ENCODE measurements around the gene ZNF761. TPM values are rescaled to one million over a fixed set of nuclear protein-coding genes. Genes with fewer than 3 reads are reported as not detected.
"Not testable (repeated sequence)": the region's sequence is repeated elsewhere in the genome, so short reads cannot be mapped to it uniquely, and the experiment has no call there.

The ZNF761 gene
- total and polyA plus RNA-seq, 2 of the 13 experiments (the other 11 are each of a cell fraction or from before 2014, with no cell fraction given) = 11.6 to 16.2 TPM

DNA sequence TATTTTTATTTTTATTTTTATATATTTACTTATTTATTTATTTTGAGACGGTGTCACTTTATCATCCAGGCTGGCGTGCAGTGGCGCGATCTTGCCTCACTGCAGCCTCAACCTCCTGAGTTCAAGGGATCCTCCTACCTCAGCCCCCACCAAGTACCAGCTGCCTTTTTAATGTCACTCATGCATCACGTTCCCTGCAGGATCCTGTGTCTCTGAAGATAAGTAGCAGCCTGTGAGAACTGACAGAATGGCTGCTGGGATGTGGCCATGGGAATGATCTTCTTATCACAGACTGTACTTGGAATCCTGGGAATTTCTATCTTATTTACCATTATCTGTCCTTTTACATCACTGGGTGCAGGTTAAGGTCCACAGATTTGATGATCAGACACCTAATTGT is 9.2 kb upstream of the ZNF761 start (continued):
- no peak for TF ChIP-seq ETV6 (CRISPR knock-in tag; conservative IDR thresholded peaks at IDR 0.05)
- no peak for TF ChIP-seq AGO1 (IDR thresholded peaks at IDR 0.05; ENCODE audit: low read depth, low read length, poor library complexity, severe bottlenecking)

DNA sequence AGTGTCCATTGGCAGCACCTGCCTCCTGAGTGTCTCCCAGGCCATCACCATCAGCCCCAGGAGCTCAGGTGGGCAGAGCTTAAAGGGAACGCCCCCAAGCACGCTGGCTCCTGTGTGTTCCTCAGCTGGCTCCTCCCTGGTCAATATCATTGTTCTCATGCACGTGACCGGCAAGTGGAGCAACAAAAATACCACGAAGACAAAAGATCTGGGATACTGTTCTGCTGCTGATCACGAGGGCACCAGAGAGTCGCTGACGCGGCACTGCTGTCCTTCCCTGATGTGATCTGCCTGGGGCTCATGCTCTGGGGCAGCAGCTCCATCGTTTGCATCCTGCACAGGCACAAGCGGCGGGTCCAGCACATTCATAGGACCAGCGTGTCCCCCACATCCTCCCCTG is 8.7 kb upstream of the ZNF761 start:
- H3K27ac ChIP-seq (ENCODE audit: extremely low read length, insufficient read depth, low read length); BruUV-seq (replicated peaks); H3K27me3 ChIP-seq (ENCODE audit: control insufficient read depth in 1 of 2, insufficient read depth in 2 of 2, low read length in 2 of 2); H2AFZ ChIP-seq (ENCODE audit: low read length); H3K9ac ChIP-seq (ENCODE audit: insufficient read depth, low read depth, low read length); POLR2A ChIA-PET; H3K9me3 ChIP-seq (ENCODE audit: low read length); in situ Hi-C loops (cut with HindIII; ENCODE audit: extremely low pct_ligation_motif_present, low pct_unique_long_range_greater_than_20kb); H4K20me1 ChIP-seq (ENCODE audit: insufficient read depth, low read length); FAIRE-seq; H3K79me2 ChIP-seq (ENCODE audit: insufficient read depth, low read length); H3K4me3 ChIP-seq (replicated peaks in 1 of 3; ENCODE audit: insufficient read depth in 1 of 3, low read depth in 2 of 3, low read length in 3 of 3); H3K36me3 ChIP-seq (replicated peaks in 1 of 2; ENCODE audit: control insufficient read depth in 1 of 2, insufficient read depth in 2 of 2, low read length in 2 of 2); DNase-seq (ENCODE audit: low spot score): not testable (repeated sequence)
- peak overlapping the region; percentile 45 for H3K4me2 ChIP-seq (ENCODE audit: low read depth, low read length)
- peak; percentile 77 for ATAC-seq
- H3K4me1 ChIP-seq (ENCODE audit: insufficient read depth, low read length) = peaks cover 28% of the 10 kb centered on the region
- intact Hi-C loops (cut with micrococcal nuclease; ENCODE audit: unreplicated experiment) = loop anchor here (10.0 kb wide), 1 partner anchor 322 kb away; no protein-coding TSS in a partner anchor
- CTCF ChIA-PET (ENCODE audit: low intra/inter-chr PET ratio, low total read pairs) = interaction anchor here (2.5 kb wide), 1 partner anchor 89 kb away, joined by 11 read pairs; no protein-coding TSS in a partner anchor
- WGBS (ENCODE audit: low lambda C conversion rate) = 53% methylated on average over 4 of the region's 13 CpGs

DNA sequence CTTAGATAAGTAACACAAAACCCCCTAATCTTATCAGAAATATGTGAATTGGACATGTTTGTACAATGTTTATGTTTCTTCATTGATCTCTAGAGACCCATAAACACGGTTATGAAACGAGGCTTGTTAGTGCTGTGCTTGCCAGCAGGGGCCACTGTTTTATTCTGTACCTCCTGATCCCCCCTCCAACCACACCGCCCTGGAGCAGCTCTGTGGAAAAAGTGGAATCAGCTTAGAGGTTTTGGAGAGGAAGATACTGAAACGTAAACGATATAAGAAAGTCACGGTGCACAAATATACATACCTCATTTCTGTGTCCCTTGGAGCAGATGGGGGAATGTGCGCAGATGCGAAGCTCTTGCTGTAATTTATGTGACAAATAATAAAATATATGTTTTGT is 8.1 kb upstream of the ZNF761 start:
- DNase-seq (ENCODE audit: low spot score) (peak; percentile 41), FAIRE-seq (peak; percentile 85), ATAC-seq (peak; percentile 92)
- Histone ChIP-seq H3K4me2 (ENCODE audit: low read depth, low read length) (0 out of 2 replicates have a peak overlapping the region, but pooled peaks have one; percentile 20), H3K4me1 (ENCODE audit: insufficient read depth, low read length) (peaks cover 28% of the 10 kb centered on the region)
- BruUV-seq (replicated peaks); H4K20me1 ChIP-seq (ENCODE audit: insufficient read depth, low read length); H3K79me2 ChIP-seq (ENCODE audit: insufficient read depth, low read length); H3K27me3 ChIP-seq (ENCODE audit: control insufficient read depth in 1 of 2, insufficient read depth in 2 of 2, low read length in 2 of 2); H3K4me3 ChIP-seq (replicated peaks in 1 of 3; ENCODE audit: insufficient read depth in 1 of 3, low read depth in 2 of 3, low read length in 3 of 3); H3K9me3 ChIP-seq (ENCODE audit: low read length); H2AFZ ChIP-seq (ENCODE audit: low read length); H3K36me3 ChIP-seq (replicated peaks in 1 of 2; ENCODE audit: control insufficient read depth in 1 of 2, insufficient read depth in 2 of 2, low read length in 2 of 2); H3K9ac ChIP-seq (ENCODE audit: insufficient read depth, low read depth, low read length); in situ Hi-C loops (cut with HindIII; ENCODE audit: extremely low pct_ligation_motif_present, low pct_unique_long_range_greater_than_20kb); H3K27ac ChIP-seq (ENCODE audit: extremely low read length, insufficient read depth, low read length): not testable (repeated sequence)
- CTCF ChIA-PET (ENCODE audit: low intra/inter-chr PET ratio, low total read pairs) = interaction anchor here (2.5 kb wide), 1 partner anchor 88 kb away, joined by 11 read pairs; no protein-coding TSS in a partner anchor
- WGBS (ENCODE audit: low lambda C conversion rate) = 47% methylated on average over 8 of the region's 8 CpGs
- intact Hi-C loops (cut with micrococcal nuclease; ENCODE audit: unreplicated experiment) = loop anchor here (2.0 to 10.0 kb wide), 2 partner anchors 89 to 321 kb away; no protein-coding TSS in a partner anchor
- TF ChIP-seq STAG1 (CRISPR knock-in tag; IDR thresholded peaks at IDR 0.05) = peak; percentile 40
- POLR2A ChIA-PET = interaction anchor here (0.8 kb wide), 1 partner anchor 81 kb away, joined by 3 read pairs; no protein-coding TSS in a partner anchor

Data from HepG2 (cell line).